H1 (cell line): Measurements from ENCODE around the gene ASB13. TPM values are rescaled to one million over a fixed set of nuclear protein-coding genes. Genes with fewer than 3 reads are reported as not detected.

Experiments used
- CTCF ChIA-PET: fragments of 300-600 bp; sonication (Branson Sonifier 250); formaldehyde crosslinking; loops from one replicate; lab custom pipeline; 2021; ENCODE audit not compliant: partially characterized antibody; lab: Charles Lee
- POLR2A ChIA-PET: fragments of 300-600 bp; sonication (Branson Sonifier 250); formaldehyde crosslinking; loops from one replicate; lab custom pipeline; 2021; ENCODE audit warnings: inconsistent platforms; ENCODE audit not compliant: partially characterized antibody; lab: Charles Lee
- DNase-seq, 2 experiments: peaks; one replicate each; pipeline versions ENCODE4 v3.0.0 to v3.0.0-alpha.2; 2010 to 2022; ENCODE audit warnings: low spot score in 2 of 2, low read depth in 1 of 2, mixed read lengths in 1 of 2
- FAIRE-seq: peaks from 2 replicates; lab custom pipeline; 2011; peaks lifted over from hg19 to GRCh38; lab: Jason Lieb, UNC
- H2AFZ ChIP-seq: 2 replicates; pipeline ENCODE4 v1.8.1; 2012; ENCODE audit warnings: low read length, inconsistent platforms
- H2AK5ac ChIP-seq: 2 replicates; pipeline ENCODE4 v1.6.1; 2013; ENCODE audit warnings: low read depth, low read length
- H2BK120ac ChIP-seq: replicated peaks from 2 replicates; pipeline ENCODE3; 2013; ENCODE audit warnings: low read depth, low read length, inconsistent platforms
- H2BK12ac ChIP-seq: 2 replicates; pipeline ENCODE4 v1.6.1; 2013; ENCODE audit warnings: low read depth, low read length
- H2BK15ac ChIP-seq: 2 replicates; pipeline ENCODE4 v1.6.1; 2013; ENCODE audit warnings: low read length
- H2BK20ac ChIP-seq: 2 replicates; pipeline ENCODE4 v1.6.1; 2013; ENCODE audit warnings: low read length
- H2BK5ac ChIP-seq: 2 replicates; pipeline ENCODE4 v1.6.1; 2013; ENCODE audit warnings: low read depth, low read length
- H3K14ac ChIP-seq: 2 replicates; pipeline ENCODE4 v1.6.1; 2013; ENCODE audit warnings: inconsistent platforms; ENCODE audit not compliant: insufficient read length
- H3K18ac ChIP-seq: 2 replicates; pipeline ENCODE4 v1.6.1; 2013; ENCODE audit warnings: low read length; ENCODE audit errors: extremely low read depth
- H3K23ac ChIP-seq: 2 replicates; pipeline ENCODE4 v1.6.1; 2013; ENCODE audit warnings: inconsistent platforms; ENCODE audit not compliant: insufficient read length
- H3K23me2 ChIP-seq: 2 replicates; pipeline ENCODE4 v1.6.1; 2013; ENCODE audit warnings: low read depth, low read length
- H3K27ac ChIP-seq: 2 replicates; pipeline ENCODE4 v1.6.1; 2011; ENCODE audit warnings: low read depth, low read length, inconsistent platforms
- H3K27me3 ChIP-seq, 4 experiments: replicated peaks in 1 of 4; 1 replicate in 1 of 4; 2 replicates in 3 of 4; pipeline versions ENCODE4 v1.6.1 to v1.8.1; 2011 to 2013; ENCODE audit warnings: low read length in 3 of 4, mild to moderate bottlenecking in 3 of 4, inconsistent platforms in 2 of 4, mixed read lengths in 2 of 4, moderate library complexity in 1 of 4; ENCODE audit not compliant: control insufficient read depth in 3 of 4, insufficient read depth in 3 of 4; ENCODE audit errors: extremely low read depth in 1 of 4
- H3K36me3 ChIP-seq, 4 experiments: 2 replicates each; pipeline versions ENCODE4 v1.6.1 to v1.8.1; 2011 to 2013; ENCODE audit warnings: mild to moderate bottlenecking in 4 of 4, low read length in 3 of 4, moderate library complexity in 2 of 4, control low read depth in 1 of 4, inconsistent platforms in 1 of 4; ENCODE audit not compliant: insufficient read depth in 4 of 4, control insufficient read depth in 2 of 4
- H3K4ac ChIP-seq: replicated peaks from 2 replicates; pipeline ENCODE3; 2013; ENCODE audit warnings: low read length, low read depth, mixed read lengths, inconsistent platforms; ENCODE audit not compliant: insufficient read length
- H3K4me1 ChIP-seq, 4 experiments: replicated peaks in 1 of 4; 1 replicate in 1 of 4; 2 replicates in 3 of 4; pipeline versions ENCODE4 v1.6.1 to v1.8.1; 2011 to 2013; ENCODE audit warnings: low read length in 3 of 4, inconsistent platforms in 2 of 4, mixed read lengths in 1 of 4; ENCODE audit not compliant: insufficient read depth in 4 of 4, control insufficient read depth in 3 of 4
- H3K4me2 ChIP-seq, 2 experiments: 2 replicates each; pipeline versions ENCODE4 v1.6.1 to v1.8.1; 2011 to 2013; ENCODE audit warnings: low read depth in 2 of 2, low read length in 2 of 2, control low read depth in 1 of 2, inconsistent platforms in 1 of 2, mild to moderate bottlenecking in 1 of 2; ENCODE audit not compliant: insufficient read depth in 1 of 2
- H3K4me3 ChIP-seq, 4 experiments: fragments of 200-600, 300-600 bp in 1 of 4; sonication (generic), shearing (Covaris generic), sonication (Bioruptor Twin) in 1 of 4; 2 replicates each; pipeline versions ENCODE4 v1.5.1 to v1.8.1; 2011 to 2016; ENCODE audit warnings: low read length in 4 of 4, low read depth in 3 of 4, control low read depth in 2 of 4, inconsistent platforms in 2 of 4, mild to moderate bottlenecking in 2 of 4, mixed read lengths in 1 of 4, moderate library complexity in 1 of 4; ENCODE audit not compliant: insufficient read depth in 2 of 4; ENCODE audit errors: extremely low read depth in 1 of 4
- H3K56ac ChIP-seq: replicated peaks from 2 replicates; pipeline ENCODE3; 2013; ENCODE audit warnings: low read depth, mild to moderate bottlenecking, mixed read lengths, low read length, inconsistent platforms; ENCODE audit not compliant: insufficient read length
- H3K79me1 ChIP-seq: 2 replicates; pipeline ENCODE4 v1.6.1; 2013; ENCODE audit warnings: low read depth, low read length, control low read depth
- H3K79me2 ChIP-seq, 2 experiments: 2 replicates each; pipeline versions ENCODE4 v1.6.1 to v1.8.1; 2012 to 2013; ENCODE audit warnings: low read length in 2 of 2, mild to moderate bottlenecking in 2 of 2, inconsistent platforms in 1 of 2; ENCODE audit not compliant: insufficient read depth in 2 of 2, control insufficient read depth in 1 of 2
- H3K9ac ChIP-seq, 4 experiments: replicated peaks in 1 of 4; 1 replicate in 1 of 4; 2 replicates in 3 of 4; pipeline versions ENCODE4 v1.6.1 to v1.8.1; 2011 to 2013; ENCODE audit warnings: low read depth in 3 of 4, low read length in 3 of 4, control low read depth in 2 of 4, mild to moderate bottlenecking in 2 of 4, moderate library complexity in 2 of 4, inconsistent platforms in 1 of 4; ENCODE audit errors: extremely low read depth in 1 of 4
- H3K9me3 ChIP-seq, 2 experiments: 2 replicates each; pipeline versions ENCODE4 v1.6.1 to v1.8.1; 2012 to 2013; ENCODE audit warnings: mild to moderate bottlenecking in 2 of 2, moderate library complexity in 2 of 2, control low read depth in 1 of 2, inconsistent platforms in 1 of 2, low read depth in 1 of 2, low read length in 1 of 2, mixed read lengths in 1 of 2; ENCODE audit not compliant: insufficient read depth in 2 of 2
- H4K20me1 ChIP-seq, 2 experiments: replicated peaks in 1 of 2; 2 replicates each; pipeline versions ENCODE3 to v1.8.1; 2011 to 2013; ENCODE audit warnings: inconsistent platforms in 2 of 2, low read length in 2 of 2, mild to moderate bottlenecking in 1 of 2; ENCODE audit not compliant: insufficient read depth in 2 of 2, control insufficient read depth in 1 of 2
- H4K5ac ChIP-seq: 2 replicates; pipeline ENCODE4 v1.6.1; 2013; ENCODE audit warnings: low read length, low read depth, mixed read lengths, inconsistent platforms; ENCODE audit not compliant: insufficient read length
- H4K8ac ChIP-seq: 2 replicates; pipeline ENCODE4 v1.8.0; 2013; ENCODE audit warnings: mild to moderate bottlenecking, moderate library complexity, low read length, inconsistent platforms; ENCODE audit not compliant: insufficient read depth; ENCODE audit errors: extremely low read depth
- H4K91ac ChIP-seq: replicated peaks from 2 replicates; pipeline ENCODE3; 2013; ENCODE audit warnings: low read length, mixed read lengths, inconsistent platforms; ENCODE audit not compliant: insufficient read length
- ASH2L ChIP-seq: fragments of 200-600, 300-600 bp; sonication (generic); IDR thresholded peaks from one replicate; pipeline ENCODE4 v1.7.1; 2017; ENCODE audit warnings: low read length
- BCL11A ChIP-seq, 2 experiments: IDR thresholded peaks; one replicate each; pipeline ENCODE4 v1.6.1; 2011; ENCODE audit warnings: low read depth in 2 of 2, low read length in 2 of 2, mild to moderate bottlenecking in 2 of 2
- CBX8 ChIP-seq: fragments of 300-800, 300-1000 bp; sonication (generic); IDR thresholded peaks from 2 replicates; pipeline ENCODE4 v1.7.1; 2016; ENCODE audit warnings: low read depth, low read length, borderline replicate concordance
- CREB1 ChIP-seq: IDR thresholded peaks from 2 replicates; pipeline ENCODE4 v1.6.1; 2012; ENCODE audit warnings: inconsistent platforms
- FOSL1 ChIP-seq: IDR thresholded peaks from 2 replicates; pipeline ENCODE4 v1.6.1; 2011; ENCODE audit warnings: mild to moderate bottlenecking, low read depth, low read length, moderate library complexity; ENCODE audit not compliant: insufficient read depth
- GTF2F1 ChIP-seq: IDR thresholded peaks from 2 replicates; pipeline ENCODE4 v1.6.1; 2012; ENCODE audit warnings: low read depth, low read length, improper control_type of control experiment, borderline replicate concordance
- KDM1A ChIP-seq: fragments of 200-600, 300-600 bp; sonication (generic); IDR thresholded peaks from 2 replicates; pipeline ENCODE4 v1.7.1; 2016; ENCODE audit warnings: mild to moderate bottlenecking, low read length, borderline replicate concordance
- KDM5A ChIP-seq: fragments of 200-600 bp; IDR thresholded peaks from 2 replicates; pipeline ENCODE4 v1.7.1; 2012; ENCODE audit warnings: mild to moderate bottlenecking, low read length, inconsistent platforms, mixed read lengths
- RAD21 ChIP-seq, 2 experiments: IDR thresholded peaks in 1 of 2; conservative IDR thresholded peaks in 1 of 2; 2 replicates each; pipeline ENCODE4 v1.6.1; 2011; ENCODE audit warnings: low read depth in 2 of 2, low read length in 2 of 2, improper control_type of control experiment in 1 of 2, inconsistent platforms in 1 of 2, mild to moderate bottlenecking in 1 of 2, moderate library complexity in 1 of 2
- YY1 ChIP-seq: IDR thresholded peaks from 2 replicates; pipeline ENCODE4 v1.6.1; 2011; ENCODE audit warnings: low read depth, mild to moderate bottlenecking, low read length
- WGBS, 2 experiments: shearing (Covaris generic) in 1 of 2; methylation state at CpG; one replicate each; pipeline versions ENCODE4 v1.1.6 to v1.1.7; 2013 to 2015; ENCODE audit warnings: low lambda C conversion rate in 2 of 2, mixed read lengths in 2 of 2, inconsistent platforms in 1 of 2, low coverage in 1 of 2, missing lambda C conversion rate in 1 of 2; ENCODE audit not compliant: insufficient replicate concordance in 2 of 2, insufficient coverage in 1 of 2, insufficient read length in 1 of 2; ENCODE audit errors: extremely low coverage in 1 of 2, missing lambda C conversion rate in 1 of 2; 5-methylcytosine and 5-hydroxymethylcytosine counted together
- polyA plus RNA-seq, 7 experiments: library from polyadenylated mRNA; depleted of rRNA in 3 of 7; stranded (reverse) in 5 of 7; unstranded in 2 of 7; fragments of >200 nt in 5 of 7; fragments of 200-250 nt in 2 of 7; gene quantifications; 1 replicate in 5 of 7; 2 replicates in 1 of 7; 4 replicates in 1 of 7; pipeline versions ENCODE4 v1.2.1 to v1.2.3, GENCODE V29; 2011 to 2013; ENCODE audit warnings: missing spikeins in 2 of 7, mixed read lengths in 2 of 7
- total RNA-seq: library from RNA; stranded (reverse); fragmentation: NEBNext Ultra II Directional; extraction: Animal tissue kit (Norgen Biotek cat#: 25700); gene quantifications from 2 replicates; pipeline ENCODE4 v1.2.1, GENCODE V29; 2021
- TF ChIP-seq, protein P1 (sequence below): IDR thresholded peaks from 2 replicates; pipeline ENCODE4 v1.6.1; 2011; ENCODE audit warnings: low read length, improper control_type of control experiment
- TF ChIP-seq, protein P2 (sequence below): IDR thresholded peaks from 2 replicates; pipeline ENCODE4 v1.6.1; 2012; ENCODE audit warnings: inconsistent platforms

The ASB13 gene
- total and polyA plus RNA-seq, 2 of the 8 experiments (the other 6 are each of a cell fraction or from before 2014, with no cell fraction given) = 12.3 to 20.2 TPM

DNA sequence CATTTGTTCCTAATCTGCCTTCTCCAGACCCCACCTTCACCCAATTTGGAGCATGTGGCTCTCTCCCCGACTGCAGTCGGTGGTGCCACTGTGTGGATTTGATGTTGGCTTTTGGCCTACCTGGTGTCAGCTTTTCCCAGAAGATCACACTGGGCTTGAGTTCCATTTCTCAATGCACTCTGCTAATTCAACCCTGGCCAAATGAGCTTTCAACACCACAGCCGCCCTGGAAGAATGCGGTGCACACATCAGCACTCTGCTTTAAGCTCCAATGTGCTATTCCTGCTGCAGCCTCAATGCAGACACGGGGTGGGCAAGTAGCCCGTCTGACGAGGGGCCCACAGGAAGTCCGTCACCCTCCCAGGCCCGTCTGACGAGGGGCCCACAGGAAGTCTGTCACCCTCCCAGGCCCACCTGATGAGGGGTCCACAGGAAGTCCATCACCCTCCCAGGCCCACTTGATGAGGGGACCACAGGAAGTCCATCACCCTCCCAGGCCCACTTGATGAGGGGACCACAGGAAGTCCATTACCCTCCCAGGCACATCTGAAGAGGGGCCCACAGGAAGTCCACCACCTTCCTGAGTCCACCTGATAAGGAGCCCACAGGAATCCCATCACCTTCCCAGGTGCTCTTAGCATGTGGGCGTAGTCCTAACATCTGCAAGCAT lies 64.4 kb downstream of the ASB13 start:
- 75% methylated on average over 11 of the region's 11 CpGs; no CpG with 5 or more reads in 1 of the 2 experiments for WGBS, 2 experiments
- Histone ChIP-seq H2AK5ac (no peak overlapping the region), H3K79me1 (no peaks in the 10 kb centered on the region), H3K56ac (no peak overlapping the region), H3K36me3 (no peaks in the 10 kb centered on the region), H3K4me3 (no peak overlapping the region), H3K79me2 (no peaks in the 10 kb centered on the region), H2AFZ (no peak overlapping the region), H2BK12ac (no peak overlapping the region), H3K18ac (no peak overlapping the region), H2BK20ac (no peak overlapping the region), H3K14ac (no peak overlapping the region), H3K23ac (no peak overlapping the region), H4K8ac (no peak overlapping the region), H2BK120ac (no peak overlapping the region), H2BK15ac (no peak overlapping the region), H3K4me2 (no peak overlapping the region), H3K9ac (0 out of 7 replicates have a peak overlapping the region, but pooled peaks of 1 of the 4 experiments have one; percentile 13), H4K20me1 (no peaks in the 10 kb centered on the region), H3K9me3 (no peaks in the 10 kb centered on the region), H3K27me3 (no peaks in the 10 kb centered on the region), H3K4ac (no peak overlapping the region), H3K27ac (no peak overlapping the region), H3K23me2 (no peaks in the 10 kb centered on the region; the same call in 1 of the 2 replicates), H3K4me1 (no peaks in the 10 kb centered on the region), H2BK5ac (no peak overlapping the region), H4K91ac (no peak overlapping the region), H4K5ac (no peak overlapping the region)
- FAIRE-seq = no peak
- DNase-seq = no peak
- CTCF ChIA-PET = interaction anchor here (0.7 to 6.8 kb wide), 6 partner anchors 8 to 147 kb away, joined by 3 to 45 read pairs (median 4); no protein-coding TSS in a partner anchor
- POLR2A ChIA-PET = interaction anchor here (0.6 to 2.0 kb wide), 3 partner anchors 9 to 156 kb away, joined by 3 to 7 read pairs (median 4); no protein-coding TSS in a partner anchor
- TF ChIP-seq, protein P1, sequence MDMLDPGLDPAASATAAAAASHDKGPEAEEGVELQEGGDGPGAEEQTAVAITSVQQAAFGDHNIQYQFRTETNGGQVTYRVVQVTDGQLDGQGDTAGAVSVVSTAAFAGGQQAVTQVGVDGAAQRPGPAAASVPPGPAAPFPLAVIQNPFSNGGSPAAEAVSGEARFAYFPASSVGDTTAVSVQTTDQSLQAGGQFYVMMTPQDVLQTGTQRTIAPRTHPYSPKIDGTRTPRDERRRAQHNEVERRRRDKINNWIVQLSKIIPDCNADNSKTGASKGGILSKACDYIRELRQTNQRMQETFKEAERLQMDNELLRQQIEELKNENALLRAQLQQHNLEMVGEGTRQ = no peak
- TF ChIP-seq GTF2F1 = no peak
- no peak for TF ChIP-seq RAD21 (IDR thresholded peaks at IDR 0.05 in 1 of 2, conservative IDR thresholded peaks at IDR 0.05 in 1 of 2; ENCODE audit: low read depth in 2 of 2, low read length in 2 of 2)
- no peak for TF ChIP-seq ASH2L
- TF ChIP-seq, protein P2, sequence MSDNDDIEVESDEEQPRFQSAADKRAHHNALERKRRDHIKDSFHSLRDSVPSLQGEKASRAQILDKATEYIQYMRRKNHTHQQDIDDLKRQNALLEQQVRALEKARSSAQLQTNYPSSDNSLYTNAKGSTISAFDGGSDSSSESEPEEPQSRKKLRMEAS = no peak
- TF ChIP-seq BCL11A (IDR thresholded peaks at IDR 0.05; ENCODE audit: low read depth in 2 of 2, low read length in 2 of 2) = no peak
- no peak for TF ChIP-seq YY1
- TF ChIP-seq KDM5A = no peak
- TF ChIP-seq CREB1 = no peak
- no peak for TF ChIP-seq KDM1A
- no peak for TF ChIP-seq CBX8
- no peak for TF ChIP-seq FOSL1
